GM10248 (cell line): ENCODE measurements around the gene ZNF555.
"Not testable (repeated sequence)": the region's sequence is repeated elsewhere in the genome, so short reads cannot be mapped to it uniquely, and the experiment has no call there.

Experiments used
- CTCF ChIA-PET: fragments of 300-600 bp; sonication (Branson Sonifier 250); formaldehyde crosslinking; extraction: SDS; loops from one replicate; lab custom pipeline; 2021; ENCODE audit warnings: antibody characterized with exemption; lab: Yijun Ruan, JAX
- POLR2A ChIA-PET: fragments of 350-650 bp; sonication (Branson Sonifier 250); formaldehyde crosslinking; extraction: SDS; loops from one replicate; lab custom pipeline; 2020; ENCODE audit warnings: antibody characterized with exemption; lab: Yijun Ruan, JAX
- DNase-seq: peaks from one replicate; pipeline ENCODE4 v3.0.0; 2012; ENCODE audit errors: extremely low spot score
- TF ChIP-seq, protein P1 (sequence below): IDR thresholded peaks from 2 replicates; pipeline ENCODE4 v1.5.1; 2012; ENCODE audit warnings: mild to moderate bottlenecking, low read depth; ENCODE audit errors: extremely low read depth, missing control alignments, control extremely low read depth

The ZNF555 gene

DNA sequence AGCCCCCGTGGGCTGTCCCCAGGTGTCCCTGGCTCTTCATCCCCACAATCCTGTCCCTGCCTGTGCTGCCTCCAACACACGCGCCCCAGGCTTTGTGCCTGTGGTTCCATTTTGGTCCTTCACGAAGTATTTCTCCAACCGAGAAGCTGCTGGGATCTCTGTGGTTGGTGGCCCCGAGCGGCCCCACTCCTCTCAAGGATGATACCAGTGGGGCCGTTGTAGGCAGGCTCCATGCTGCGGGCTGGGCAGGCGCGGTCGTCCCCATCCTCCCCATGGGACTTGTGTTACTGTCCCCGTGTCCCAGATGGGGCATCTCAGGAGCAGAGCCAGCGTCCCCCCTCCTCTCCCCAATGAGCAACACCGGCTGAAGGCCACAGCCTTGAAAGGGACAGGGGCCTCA is 25.4 kb upstream of the ZNF555 start:
- TF ChIP-seq, protein P1, sequence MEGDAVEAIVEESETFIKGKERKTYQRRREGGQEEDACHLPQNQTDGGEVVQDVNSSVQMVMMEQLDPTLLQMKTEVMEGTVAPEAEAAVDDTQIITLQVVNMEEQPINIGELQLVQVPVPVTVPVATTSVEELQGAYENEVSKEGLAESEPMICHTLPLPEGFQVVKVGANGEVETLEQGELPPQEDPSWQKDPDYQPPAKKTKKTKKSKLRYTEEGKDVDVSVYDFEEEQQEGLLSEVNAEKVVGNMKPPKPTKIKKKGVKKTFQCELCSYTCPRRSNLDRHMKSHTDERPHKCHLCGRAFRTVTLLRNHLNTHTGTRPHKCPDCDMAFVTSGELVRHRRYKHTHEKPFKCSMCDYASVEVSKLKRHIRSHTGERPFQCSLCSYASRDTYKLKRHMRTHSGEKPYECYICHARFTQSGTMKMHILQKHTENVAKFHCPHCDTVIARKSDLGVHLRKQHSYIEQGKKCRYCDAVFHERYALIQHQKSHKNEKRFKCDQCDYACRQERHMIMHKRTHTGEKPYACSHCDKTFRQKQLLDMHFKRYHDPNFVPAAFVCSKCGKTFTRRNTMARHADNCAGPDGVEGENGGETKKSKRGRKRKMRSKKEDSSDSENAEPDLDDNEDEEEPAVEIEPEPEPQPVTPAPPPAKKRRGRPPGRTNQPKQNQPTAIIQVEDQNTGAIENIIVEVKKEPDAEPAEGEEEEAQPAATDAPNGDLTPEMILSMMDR, result no peak
- CTCF ChIA-PET, result no interaction called here
- POLR2A ChIA-PET, result no interaction called here
- DNase-seq, result no peak

- CTCF ChIA-PET, result no interaction called here
- TF ChIP-seq, protein P1, result no peak
- no peak for DNase-seq
- POLR2A ChIA-PET, result no interaction called here
Observed at GRCh38 chr19:2816641-2817040, 24.6 kb upstream of the ZNF555 start.

GRCh38 chr19:2817237-2817829 is 23.9 kb upstream of the ZNF555 start:
- CTCF ChIA-PET, POLR2A ChIA-PET, DNase-seq: not testable (repeated sequence)

DNA sequence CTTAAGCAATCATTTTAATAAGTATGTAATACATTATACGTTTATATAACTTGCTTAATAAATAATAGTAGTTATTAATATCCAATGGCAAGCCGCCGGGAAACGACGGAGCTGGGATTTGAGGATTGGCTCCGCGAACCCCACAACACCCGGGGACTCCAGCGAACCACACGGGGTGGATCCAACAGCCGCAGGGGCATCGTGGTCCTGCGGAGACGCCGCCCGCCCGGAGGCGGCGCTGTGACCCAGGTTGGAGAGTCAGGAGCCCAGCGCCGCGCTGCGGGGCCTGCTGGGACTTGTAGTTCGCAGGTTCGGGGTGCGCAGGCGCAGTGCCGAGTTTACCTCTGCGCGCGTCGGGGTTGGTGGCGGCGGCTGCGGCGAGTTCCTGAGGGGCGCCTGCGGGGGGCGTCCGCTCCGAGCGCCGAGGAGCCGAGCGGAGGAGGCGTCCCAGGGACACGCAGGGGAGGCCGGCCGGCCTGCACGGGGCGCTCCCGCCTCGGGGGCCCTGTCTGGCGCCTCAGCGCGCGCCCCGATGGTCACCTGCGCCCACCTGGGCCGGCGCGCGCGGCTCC is 21.6 kb upstream of the ZNF555 start, which contains the start of gene ZNF554:
Gene ZNF554, plus strand, starts transcription at position 329 of the 572 bp plus-strand sequence. Its CDS starts 204 bp downstream, at position 533.
- TF ChIP-seq, protein P1, result peak; percentile 97
- DNase-seq, result peak; percentile 96
- POLR2A ChIA-PET, result no interaction called here
- CTCF ChIA-PET, result interaction anchor here (0.6 to 2.3 kb wide), 8 partner anchors 8 to 171 kb away, joined by 3 to 11 read pairs (median 4); partner anchors contain the start of genes SGTA and ZNF556

GRCh38 chr19:2820112-2820702 is 21.1 kb upstream of the ZNF555 start:
- DNase-seq, result no peak
- ChIA-PET POLR2A (no interaction called here), CTCF (interaction anchor here (1.2 to 2.3 kb wide), 2 partner anchors 37 to 172 kb away, joined by 5 to 11 read pairs; partner anchors contain the start of gene SGTA)
- TF ChIP-seq, protein P1, result no peak

DNA sequence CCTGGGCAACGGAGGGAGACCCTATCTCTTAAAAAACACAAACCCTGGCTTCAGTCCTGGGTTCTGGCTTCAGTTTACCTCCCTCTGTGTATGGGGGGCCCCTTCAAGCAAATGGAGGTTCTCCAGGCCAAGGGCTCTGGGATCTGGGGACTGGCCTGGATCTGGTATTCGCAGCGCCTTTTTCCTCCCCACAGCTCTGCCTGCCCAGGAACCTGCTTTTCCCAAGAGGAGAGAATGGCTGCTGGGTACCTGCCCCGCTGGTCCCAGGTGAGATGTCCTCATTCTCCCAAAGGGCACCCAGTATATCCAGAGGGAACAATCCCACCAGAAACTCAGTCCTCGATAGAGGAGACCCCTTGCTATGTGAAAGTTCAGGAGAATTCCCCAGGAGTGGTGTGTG is 18.4 kb upstream of the ZNF555 start:
- ChIA-PET POLR2A (no interaction called here), CTCF (interaction anchor here (0.9 to 3.0 kb wide), 3 partner anchors 10 to 174 kb away, joined by 3 to 11 read pairs (median 4); partner anchors contain the start of gene ZNF555)
- no peak for DNase-seq
- TF ChIP-seq, protein P1, result no peak

DNA sequence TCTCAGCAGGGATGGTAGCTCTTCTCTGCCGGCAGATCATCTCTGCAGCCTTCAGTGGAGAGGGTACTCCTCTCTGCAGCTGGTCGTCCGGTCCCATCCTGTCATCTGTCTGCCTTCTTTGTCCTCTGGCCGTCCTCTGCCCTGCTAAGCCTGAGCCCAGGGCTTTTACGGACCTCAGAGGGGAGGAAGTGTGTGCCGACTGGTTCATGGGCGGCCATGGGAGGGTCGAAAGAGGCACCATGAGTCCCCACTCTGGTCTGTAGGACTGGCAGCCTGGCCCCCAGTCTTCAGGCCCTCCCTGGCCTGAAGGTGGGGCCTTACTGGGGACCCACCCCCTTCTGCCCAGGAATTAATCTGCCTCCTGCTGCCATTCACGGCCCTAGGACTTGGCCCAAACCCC is 17.6 kb upstream of the ZNF555 start:
- CTCF ChIA-PET, result interaction anchor here (1.4 to 3.0 kb wide), 3 partner anchors 10 to 64 kb away, joined by 4 to 11 read pairs (median 6); partner anchors contain the start of gene ZNF555
- TF ChIP-seq, protein P1, result no peak
- DNase-seq, result no peak
- POLR2A ChIA-PET, result no interaction called here
